GM12874 (cell line): ENCODE data around the gene CCR5AS.

ENCODE experiments used
- TF ChIP-seq, protein P1 (sequence below): IDR thresholded peaks from 2 replicates; pipeline ENCODE4 v1.5.1; 2011; ENCODE audit warnings: low read depth, mild to moderate bottlenecking, control low read depth, low read length, moderate library complexity; ENCODE audit not compliant: insufficient read depth

The CCR5AS gene

DNA sequence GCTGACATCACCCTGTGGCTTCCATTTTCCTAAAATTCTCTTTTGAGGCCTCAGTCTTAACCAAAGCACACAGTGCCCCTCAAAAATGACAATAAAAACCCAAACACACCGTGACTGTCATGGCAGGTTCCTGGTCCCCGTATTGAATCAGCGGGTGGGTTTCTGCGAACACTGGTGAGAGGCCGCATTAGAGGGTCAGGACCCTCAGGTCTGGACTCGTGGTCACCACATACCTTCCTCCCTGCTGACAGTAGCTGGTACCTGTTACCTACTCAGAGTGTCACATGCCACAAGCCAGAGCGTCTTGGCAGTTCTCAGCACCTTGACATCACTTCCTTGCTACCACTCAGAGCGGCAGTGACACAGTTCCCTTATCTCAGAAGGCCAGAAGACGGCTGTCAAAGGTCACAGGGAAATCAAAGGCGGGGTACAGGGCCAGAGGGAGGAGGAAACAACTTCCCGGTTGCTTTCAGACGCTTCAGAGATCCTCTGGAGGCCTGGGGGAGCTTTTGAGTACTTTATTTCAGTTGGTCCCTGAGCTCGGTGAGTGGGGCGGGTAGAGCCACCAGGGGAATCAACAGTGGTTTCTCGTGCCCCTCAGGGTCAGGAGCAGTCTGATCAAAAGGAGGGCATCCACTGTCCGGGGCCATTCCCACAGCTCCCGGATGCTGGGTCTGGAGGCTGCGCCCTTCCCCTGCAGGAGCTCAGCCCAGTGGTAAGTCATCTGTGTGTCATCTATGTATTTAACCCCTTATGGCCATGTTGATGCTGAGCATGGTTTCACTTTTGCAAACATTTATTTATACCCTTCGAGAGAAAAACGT, at the start of gene CCR5AS, which contains the start of gene CCRL2:
CCR5AS (minus strand) TSS at position 279 of the 824 bp plus-strand sequence.
CCRL2 (plus strand) TSS at position 472 of the 824 bp plus-strand sequence. CDS start 821 bp downstream, outside the sequence.
- TF ChIP-seq, protein P1, sequence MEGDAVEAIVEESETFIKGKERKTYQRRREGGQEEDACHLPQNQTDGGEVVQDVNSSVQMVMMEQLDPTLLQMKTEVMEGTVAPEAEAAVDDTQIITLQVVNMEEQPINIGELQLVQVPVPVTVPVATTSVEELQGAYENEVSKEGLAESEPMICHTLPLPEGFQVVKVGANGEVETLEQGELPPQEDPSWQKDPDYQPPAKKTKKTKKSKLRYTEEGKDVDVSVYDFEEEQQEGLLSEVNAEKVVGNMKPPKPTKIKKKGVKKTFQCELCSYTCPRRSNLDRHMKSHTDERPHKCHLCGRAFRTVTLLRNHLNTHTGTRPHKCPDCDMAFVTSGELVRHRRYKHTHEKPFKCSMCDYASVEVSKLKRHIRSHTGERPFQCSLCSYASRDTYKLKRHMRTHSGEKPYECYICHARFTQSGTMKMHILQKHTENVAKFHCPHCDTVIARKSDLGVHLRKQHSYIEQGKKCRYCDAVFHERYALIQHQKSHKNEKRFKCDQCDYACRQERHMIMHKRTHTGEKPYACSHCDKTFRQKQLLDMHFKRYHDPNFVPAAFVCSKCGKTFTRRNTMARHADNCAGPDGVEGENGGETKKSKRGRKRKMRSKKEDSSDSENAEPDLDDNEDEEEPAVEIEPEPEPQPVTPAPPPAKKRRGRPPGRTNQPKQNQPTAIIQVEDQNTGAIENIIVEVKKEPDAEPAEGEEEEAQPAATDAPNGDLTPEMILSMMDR: no peak

DNA sequence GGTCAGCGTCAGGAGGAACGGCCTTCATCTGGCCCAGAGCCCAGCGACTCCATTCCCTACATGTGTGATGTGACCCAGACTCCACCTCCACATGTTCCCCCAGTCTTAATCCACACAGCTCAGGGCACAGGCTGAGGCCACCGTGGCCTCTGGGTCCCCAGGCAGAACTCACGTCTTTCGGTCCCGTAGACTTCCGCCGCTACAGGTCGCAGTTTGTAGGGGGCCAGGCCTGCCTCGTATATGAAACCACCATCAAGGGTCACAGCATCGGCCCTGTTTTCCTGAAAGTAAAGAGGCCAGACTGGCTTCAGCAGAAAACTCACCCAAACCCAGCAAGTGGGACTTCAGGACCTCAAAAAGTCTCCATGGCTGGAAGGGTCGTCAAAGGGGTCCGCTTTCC, 49.3 kb upstream of the CCR5AS start:
- TF ChIP-seq, protein P1: no peak

DNA sequence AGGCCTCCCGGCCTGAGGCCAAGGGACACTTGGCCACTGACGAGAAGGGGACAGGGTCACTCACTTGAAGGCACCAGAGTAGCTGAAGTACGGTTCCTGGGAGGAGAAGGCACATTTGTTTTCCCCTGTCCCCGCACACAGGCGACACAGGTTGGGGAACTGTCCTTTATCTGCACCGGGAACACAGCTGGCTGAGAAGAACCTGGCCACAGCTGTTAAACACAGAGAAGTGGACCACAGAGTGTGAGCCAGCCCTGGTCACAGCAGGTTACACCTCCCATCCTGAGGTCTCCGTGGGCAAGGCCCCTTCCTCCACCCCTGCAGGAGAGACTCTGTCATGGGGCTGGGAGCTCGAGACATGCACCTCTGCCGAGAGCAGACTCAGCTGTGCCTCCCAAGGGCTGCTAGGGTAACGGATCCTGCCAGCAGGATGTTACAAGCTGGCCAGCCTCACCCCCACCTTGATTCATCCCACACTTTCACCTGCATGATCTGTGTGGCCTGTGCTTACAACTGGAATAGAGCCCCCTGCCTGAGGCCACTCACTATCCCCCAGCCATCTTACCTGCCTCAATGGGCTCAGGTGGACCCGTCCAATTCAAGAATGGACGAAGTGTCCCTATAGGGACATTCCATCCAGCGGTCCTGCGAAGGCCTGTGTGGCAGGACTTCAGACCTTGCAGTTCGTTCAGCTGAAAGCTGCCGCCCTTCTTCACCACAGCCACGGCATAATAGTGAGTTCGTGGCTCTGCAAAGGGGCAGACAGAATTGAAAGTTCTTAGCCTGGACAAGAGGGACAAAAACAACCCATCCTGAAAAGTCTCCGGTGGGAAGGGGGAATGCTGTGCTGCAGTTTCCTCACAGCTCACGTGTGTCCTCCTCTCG, 48.6 kb upstream of the CCR5AS start:
- TF ChIP-seq, protein P1: no peak

DNA sequence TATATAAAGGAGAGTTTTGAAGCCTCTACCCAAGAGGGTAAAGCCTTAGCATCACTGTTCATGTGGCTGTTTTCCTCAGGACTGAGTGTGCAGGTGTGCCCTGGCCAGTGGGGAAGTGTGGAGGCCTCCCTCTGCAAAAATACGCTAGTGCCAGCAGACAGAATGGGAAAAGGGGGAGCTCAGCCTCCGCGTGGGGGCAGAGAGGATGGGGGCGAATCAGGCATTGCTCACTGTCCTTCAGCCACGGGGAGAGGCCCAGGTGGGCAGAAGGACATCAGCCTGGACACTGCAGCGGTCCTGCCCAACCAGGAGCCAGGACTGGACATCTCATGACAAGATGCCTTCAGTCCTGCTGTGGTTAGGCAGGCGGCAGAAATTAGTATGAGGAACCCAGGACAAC, 47.7 kb upstream of the CCR5AS start:
- TF ChIP-seq, protein P1: no peak

DNA sequence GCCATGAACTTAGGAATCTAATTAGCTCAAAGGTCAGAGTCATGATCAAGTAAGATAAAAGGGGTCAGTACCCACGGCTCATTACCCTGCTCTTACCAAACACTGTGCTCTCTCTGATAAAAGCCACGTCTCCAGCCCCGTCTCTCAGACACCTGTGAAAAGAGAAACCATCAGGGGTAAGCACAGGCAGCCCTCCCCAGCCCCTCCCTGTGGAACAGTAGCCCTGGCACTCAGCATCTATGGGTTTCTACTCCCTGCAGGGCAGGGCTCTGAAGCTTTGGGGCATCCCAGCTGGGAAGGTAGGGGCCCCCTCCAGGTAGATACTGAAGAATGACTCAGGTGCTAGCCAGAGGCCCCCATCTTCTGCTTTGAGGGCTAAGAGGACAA, 47.3 kb upstream of the CCR5AS start:
- TF ChIP-seq, protein P1: no peak

DNA sequence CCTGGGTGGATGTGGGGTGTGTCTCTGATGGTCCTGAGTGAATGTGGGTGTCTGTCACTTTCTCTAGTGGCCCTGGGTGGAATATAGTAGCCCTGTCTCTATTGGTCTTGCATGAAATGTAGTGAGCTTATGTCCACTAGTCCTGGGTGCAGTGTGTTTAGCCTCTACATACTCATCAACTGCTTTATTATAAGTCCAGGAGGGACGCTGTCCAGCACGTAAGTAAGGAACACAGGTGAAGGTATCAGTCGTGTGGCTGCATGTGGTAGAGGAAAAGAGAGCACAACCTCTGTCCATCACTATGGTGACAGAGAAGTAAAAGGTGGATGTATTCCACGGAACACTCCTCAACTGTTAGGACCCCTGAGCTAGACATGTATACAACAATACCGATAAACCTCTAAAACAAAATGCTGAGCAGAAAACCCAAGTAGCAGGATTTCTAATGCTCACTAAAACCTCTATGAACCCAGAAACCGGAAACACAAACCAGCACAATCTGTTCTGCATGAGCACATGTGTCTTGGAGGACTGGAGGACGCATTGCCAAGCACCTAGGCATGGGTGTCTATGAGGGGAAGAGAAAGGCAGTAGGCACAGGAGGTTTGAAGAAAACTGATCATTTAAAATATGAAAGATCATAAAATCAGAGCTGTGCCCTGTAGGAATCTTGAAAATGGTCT, 46.8 kb upstream of the CCR5AS start:
- TF ChIP-seq, protein P1: no peak
